Colonic mucosa (tissue), 4 donors: Measurements from ENCODE around the gene ADAMTSL1. TPM values are rescaled to one million over a fixed set of nuclear protein-coding genes. Genes with fewer than 3 reads are reported as not detected.
A peak's percentile ranks its signal among the peaks of the same experiment; 100 is the strongest.

ENCODE experiments used
- DNase-seq: peaks from one replicate; pipeline ENCODE4 v3.0.0-alpha.2; 2020
- H3K27ac ChIP-seq: fragments of 200-600 bp; one replicate; pipeline ENCODE4 v1.8.0; 2021
- H3K27me3 ChIP-seq: fragments of 200-600 bp; one replicate; pipeline ENCODE4 v1.8.0; 2021
- H3K36me3 ChIP-seq: fragments of 200-600 bp; one replicate; pipeline ENCODE4 v1.8.0; 2021
- H3K4me1 ChIP-seq: fragments of 200-600 bp; one replicate; pipeline ENCODE4 v1.8.0; 2021; ENCODE audit warnings: mild to moderate bottlenecking
- H3K4me3 ChIP-seq: fragments of 200-600 bp; one replicate; pipeline ENCODE4 v1.8.0; 2021
- H3K9ac ChIP-seq, 2 donors: one replicate each; pipeline ENCODE4 v1.7.0; 2013; ENCODE audit warnings: control low read depth in 2 of 2, low read depth in 2 of 2, low read length in 2 of 2
- H3K9me3 ChIP-seq: fragments of 200-600 bp; one replicate; pipeline ENCODE4 v1.8.0; 2021
- intact Hi-C: fragments of 100-400 bp; cut with DNase I; formaldehyde crosslinking; loops from one replicate; pipeline ENCODE4 v1.14.1; 2022
- total RNA-seq, 2 donors: library from RNA; stranded (reverse); fragmentation: NEBNext Ultra II Directional in 1 of 2; extraction: Animal tissue kit (Norgen Biotek cat#: 25700) in 1 of 2; gene quantifications; one replicate each; pipeline ENCODE4 v1.2.1, GENCODE V29; 2021
- TF ChIP-seq, protein P1 (sequence below): fragments of 200-600 bp; IDR thresholded peaks from one replicate; pipeline ENCODE4 v1.8.0; 2022; ENCODE audit warnings: antibody characterized with exemption, mild to moderate bottlenecking
- donor health status: healthy.
- donor health status: DM: no; HTN: no; CAD: no.
- donor health status: DM: no; HTN: no; CAD: no.

The ADAMTSL1 gene
- total RNA-seq, 2 donors from 2014 or later = 10.2 to 14.7 TPM

DNA sequence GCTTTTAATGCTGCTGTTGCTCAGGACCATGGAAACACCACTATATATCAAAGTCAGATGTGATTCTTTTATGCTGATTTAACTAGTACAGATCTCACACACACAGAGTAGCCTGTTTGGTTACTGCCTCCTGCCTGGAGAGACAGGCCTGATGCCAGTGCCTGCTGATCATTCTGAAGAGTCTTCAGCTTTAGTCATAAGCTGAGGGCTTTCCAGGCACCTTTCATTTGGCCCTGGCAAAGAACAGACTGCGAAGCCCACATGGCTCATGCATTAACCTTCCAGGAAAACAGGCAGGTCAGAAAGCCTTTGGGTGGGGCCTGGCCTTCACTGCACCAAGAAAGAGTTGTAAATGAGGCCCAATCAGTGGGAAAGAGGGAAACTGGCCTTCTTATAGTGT, 414.3 kb downstream of the ADAMTSL1 start:
- intact Hi-C loops = no loop called here
- H3K27ac ChIP-seq = no peak overlapping the region
- peak; percentile 34 for DNase-seq
- H3K4me1 ChIP-seq = no peaks in the 10 kb centered on the region
- H3K27me3 ChIP-seq = no peaks in the 10 kb centered on the region
- H3K9me3 ChIP-seq = no peaks in the 10 kb centered on the region
- H3K36me3 ChIP-seq = no peaks in the 10 kb centered on the region
- TF ChIP-seq, protein P1, sequence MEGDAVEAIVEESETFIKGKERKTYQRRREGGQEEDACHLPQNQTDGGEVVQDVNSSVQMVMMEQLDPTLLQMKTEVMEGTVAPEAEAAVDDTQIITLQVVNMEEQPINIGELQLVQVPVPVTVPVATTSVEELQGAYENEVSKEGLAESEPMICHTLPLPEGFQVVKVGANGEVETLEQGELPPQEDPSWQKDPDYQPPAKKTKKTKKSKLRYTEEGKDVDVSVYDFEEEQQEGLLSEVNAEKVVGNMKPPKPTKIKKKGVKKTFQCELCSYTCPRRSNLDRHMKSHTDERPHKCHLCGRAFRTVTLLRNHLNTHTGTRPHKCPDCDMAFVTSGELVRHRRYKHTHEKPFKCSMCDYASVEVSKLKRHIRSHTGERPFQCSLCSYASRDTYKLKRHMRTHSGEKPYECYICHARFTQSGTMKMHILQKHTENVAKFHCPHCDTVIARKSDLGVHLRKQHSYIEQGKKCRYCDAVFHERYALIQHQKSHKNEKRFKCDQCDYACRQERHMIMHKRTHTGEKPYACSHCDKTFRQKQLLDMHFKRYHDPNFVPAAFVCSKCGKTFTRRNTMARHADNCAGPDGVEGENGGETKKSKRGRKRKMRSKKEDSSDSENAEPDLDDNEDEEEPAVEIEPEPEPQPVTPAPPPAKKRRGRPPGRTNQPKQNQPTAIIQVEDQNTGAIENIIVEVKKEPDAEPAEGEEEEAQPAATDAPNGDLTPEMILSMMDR = no peak
- no peak overlapping the region for H3K4me3 ChIP-seq
- H3K9ac ChIP-seq = no peak overlapping the region

DNA sequence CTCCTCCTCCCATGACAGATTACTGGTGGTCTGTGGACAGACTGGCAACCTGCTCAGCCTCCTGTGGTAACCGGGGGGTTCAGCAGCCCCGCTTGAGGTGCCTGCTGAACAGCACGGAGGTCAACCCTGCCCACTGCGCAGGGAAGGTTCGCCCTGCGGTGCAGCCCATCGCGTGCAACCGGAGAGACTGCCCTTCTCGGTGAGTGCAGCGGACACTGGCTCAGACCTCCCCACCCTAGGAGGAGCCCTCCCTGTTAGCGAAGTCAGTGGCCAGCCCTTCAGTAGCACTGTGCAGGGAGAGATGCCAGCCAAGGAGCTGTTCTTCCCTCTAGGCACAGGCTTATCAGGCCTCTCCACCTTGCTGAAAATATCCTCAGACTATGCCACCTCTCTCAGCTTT, 415.6 kb downstream of the ADAMTSL1 start:
- TF ChIP-seq, protein P1 = no peak
- H3K9ac ChIP-seq = no peak overlapping the region
- H3K4me3 ChIP-seq = no peak overlapping the region
- H3K36me3 ChIP-seq = no peaks in the 10 kb centered on the region
- no peaks in the 10 kb centered on the region for H3K27me3 ChIP-seq
- H3K4me1 ChIP-seq = no peaks in the 10 kb centered on the region
- no peaks in the 10 kb centered on the region for H3K9me3 ChIP-seq
- no peak overlapping the region for H3K27ac ChIP-seq
- no peak for DNase-seq
- intact Hi-C loops = no loop called here

DNA sequence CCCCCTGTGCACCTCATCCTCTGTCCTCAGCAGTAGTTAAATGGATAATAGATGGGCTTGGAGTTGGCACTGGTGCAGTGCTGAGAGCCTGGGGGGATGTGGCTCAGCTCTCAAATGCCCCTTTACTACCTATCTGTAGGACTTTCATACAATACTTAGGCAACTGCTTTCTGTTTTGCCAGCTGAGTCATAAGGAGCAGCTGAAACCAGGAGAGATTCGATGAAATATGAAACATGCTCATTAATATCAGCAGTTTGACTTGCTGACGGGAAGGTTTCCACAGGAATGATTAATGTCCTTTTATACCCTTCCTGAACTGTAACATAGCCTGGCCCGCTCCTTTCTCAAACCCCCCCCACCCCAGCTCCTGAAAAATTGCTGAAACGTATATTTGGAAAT, 416.4 kb downstream of the ADAMTSL1 start:
- DNase-seq = no peak
- H3K9me3 ChIP-seq = no peaks in the 10 kb centered on the region
- no peak overlapping the region for H3K27ac ChIP-seq
- H3K9ac ChIP-seq = no peak overlapping the region
- H3K4me1 ChIP-seq = no peaks in the 10 kb centered on the region
- no peak overlapping the region for H3K4me3 ChIP-seq
- TF ChIP-seq, protein P1 = no peak
- no peaks in the 10 kb centered on the region for H3K27me3 ChIP-seq
- H3K36me3 ChIP-seq = no peaks in the 10 kb centered on the region
- intact Hi-C loops = no loop called here

DNA sequence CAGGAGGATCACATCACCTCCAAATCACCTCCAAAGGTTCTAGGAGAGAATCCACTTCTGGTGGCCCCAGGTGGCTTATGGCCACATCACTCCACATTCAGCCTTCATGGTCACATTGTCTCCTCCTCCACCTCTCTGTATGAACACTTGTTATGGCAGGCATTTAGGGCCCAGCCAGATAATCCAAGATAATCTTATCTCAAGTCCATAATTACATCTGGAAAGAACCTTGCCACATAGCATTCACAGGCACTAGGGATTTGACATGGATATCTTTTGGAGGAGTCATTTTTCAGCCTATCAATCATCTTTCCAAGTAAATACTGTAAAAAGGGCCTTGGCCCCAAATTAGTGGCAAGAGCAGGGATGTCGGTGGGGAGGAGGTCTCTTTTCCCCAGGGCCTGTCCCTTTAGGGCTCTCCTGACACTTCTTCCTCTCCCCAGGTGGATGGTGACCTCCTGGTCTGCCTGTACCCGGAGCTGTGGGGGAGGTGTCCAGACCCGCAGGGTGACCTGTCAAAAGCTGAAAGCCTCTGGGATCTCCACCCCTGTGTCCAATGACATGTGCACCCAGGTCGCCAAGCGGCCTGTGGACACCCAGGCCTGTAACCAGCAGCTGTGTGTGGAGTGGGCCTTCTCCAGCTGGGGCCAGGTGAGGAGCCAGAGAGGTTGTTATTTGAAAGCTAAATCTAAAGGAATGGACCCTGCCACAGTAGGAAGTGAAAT, 418.2 kb downstream of the ADAMTSL1 start:
- intact Hi-C loops = no loop called here
- no peak overlapping the region for H3K9ac ChIP-seq
- TF ChIP-seq, protein P1 = no peak
- no peak overlapping the region for H3K27ac ChIP-seq
- H3K36me3 ChIP-seq = no peaks in the 10 kb centered on the region
- DNase-seq = no peak
- no peaks in the 10 kb centered on the region for H3K9me3 ChIP-seq
- no peak overlapping the region for H3K4me3 ChIP-seq
- no peaks in the 10 kb centered on the region for H3K27me3 ChIP-seq
- no peaks in the 10 kb centered on the region for H3K4me1 ChIP-seq

DNA sequence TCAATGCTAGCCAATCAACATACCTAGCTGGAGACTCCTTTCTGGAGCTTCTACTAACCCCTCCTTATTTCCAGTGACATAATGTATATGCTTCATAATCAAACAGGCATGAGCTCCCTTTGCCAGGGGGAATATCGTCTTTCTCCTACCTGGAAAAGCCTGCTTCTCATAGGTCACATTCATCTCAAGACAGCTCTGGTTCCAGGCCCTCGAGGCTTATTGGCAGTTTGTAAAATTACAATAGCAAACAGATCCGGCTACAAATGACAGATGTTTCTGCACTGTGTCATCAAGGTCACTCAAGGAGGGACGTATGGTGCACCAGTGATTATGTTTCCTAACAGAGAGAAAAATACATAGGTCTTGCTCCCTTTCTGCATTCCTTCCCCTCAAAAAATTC, 419.1 kb downstream of the ADAMTSL1 start:
- Histone ChIP-seq H3K4me1 (no peaks in the 10 kb centered on the region), H3K27me3 (no peaks in the 10 kb centered on the region), H3K27ac (no peak overlapping the region), H3K36me3 (no peaks in the 10 kb centered on the region), H3K9ac (no peak overlapping the region), H3K4me3 (no peak overlapping the region), H3K9me3 (no peaks in the 10 kb centered on the region)
- DNase-seq = no peak
- TF ChIP-seq, protein P1 = no peak
- intact Hi-C loops = no loop called here
